Right renal cortex interstitium (tissue), 3 donors: Measurements from ENCODE around the gene PLEKHG4. TPM values are rescaled to one million over a fixed set of nuclear protein-coding genes. Genes with fewer than 3 reads are reported as not detected.

Experiments used
- DNase-seq, 3 donors: peaks; one replicate each; pipeline ENCODE4 v3.0.0-alpha.2; 2013; ENCODE audit warnings: low read depth in 3 of 3, low spot score in 2 of 3
- polyA plus RNA-seq, 3 donors: library from polyadenylated mRNA; unstranded; fragments of 120-200 nt; gene quantifications; one replicate each; pipeline ENCODE4 v1.2.1, GENCODE V29; 2013; ENCODE audit not compliant: insufficient read length in 3 of 3

Gene PLEKHG4, protein sequence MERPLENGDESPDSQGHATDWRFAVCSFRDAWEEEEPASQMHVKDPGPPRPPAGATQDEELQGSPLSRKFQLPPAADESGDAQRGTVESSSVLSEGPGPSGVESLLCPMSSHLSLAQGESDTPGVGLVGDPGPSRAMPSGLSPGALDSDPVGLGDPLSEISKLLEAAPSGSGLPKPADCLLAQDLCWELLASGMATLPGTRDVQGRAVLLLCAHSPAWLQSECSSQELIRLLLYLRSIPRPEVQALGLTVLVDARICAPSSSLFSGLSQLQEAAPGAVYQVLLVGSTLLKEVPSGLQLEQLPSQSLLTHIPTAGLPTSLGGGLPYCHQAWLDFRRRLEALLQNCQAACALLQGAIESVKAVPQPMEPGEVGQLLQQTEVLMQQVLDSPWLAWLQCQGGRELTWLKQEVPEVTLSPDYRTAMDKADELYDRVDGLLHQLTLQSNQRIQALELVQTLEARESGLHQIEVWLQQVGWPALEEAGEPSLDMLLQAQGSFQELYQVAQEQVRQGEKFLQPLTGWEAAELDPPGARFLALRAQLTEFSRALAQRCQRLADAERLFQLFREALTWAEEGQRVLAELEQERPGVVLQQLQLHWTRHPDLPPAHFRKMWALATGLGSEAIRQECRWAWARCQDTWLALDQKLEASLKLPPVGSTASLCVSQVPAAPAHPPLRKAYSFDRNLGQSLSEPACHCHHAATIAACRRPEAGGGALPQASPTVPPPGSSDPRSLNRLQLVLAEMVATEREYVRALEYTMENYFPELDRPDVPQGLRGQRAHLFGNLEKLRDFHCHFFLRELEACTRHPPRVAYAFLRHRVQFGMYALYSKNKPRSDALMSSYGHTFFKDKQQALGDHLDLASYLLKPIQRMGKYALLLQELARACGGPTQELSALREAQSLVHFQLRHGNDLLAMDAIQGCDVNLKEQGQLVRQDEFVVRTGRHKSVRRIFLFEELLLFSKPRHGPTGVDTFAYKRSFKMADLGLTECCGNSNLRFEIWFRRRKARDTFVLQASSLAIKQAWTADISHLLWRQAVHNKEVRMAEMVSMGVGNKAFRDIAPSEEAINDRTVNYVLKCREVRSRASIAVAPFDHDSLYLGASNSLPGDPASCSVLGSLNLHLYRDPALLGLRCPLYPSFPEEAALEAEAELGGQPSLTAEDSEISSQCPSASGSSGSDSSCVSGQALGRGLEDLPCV
- 10 to 100 TPM; 13.4 to 14.3 (median 13.8) TPM for polyA plus RNA-seq

DNA sequence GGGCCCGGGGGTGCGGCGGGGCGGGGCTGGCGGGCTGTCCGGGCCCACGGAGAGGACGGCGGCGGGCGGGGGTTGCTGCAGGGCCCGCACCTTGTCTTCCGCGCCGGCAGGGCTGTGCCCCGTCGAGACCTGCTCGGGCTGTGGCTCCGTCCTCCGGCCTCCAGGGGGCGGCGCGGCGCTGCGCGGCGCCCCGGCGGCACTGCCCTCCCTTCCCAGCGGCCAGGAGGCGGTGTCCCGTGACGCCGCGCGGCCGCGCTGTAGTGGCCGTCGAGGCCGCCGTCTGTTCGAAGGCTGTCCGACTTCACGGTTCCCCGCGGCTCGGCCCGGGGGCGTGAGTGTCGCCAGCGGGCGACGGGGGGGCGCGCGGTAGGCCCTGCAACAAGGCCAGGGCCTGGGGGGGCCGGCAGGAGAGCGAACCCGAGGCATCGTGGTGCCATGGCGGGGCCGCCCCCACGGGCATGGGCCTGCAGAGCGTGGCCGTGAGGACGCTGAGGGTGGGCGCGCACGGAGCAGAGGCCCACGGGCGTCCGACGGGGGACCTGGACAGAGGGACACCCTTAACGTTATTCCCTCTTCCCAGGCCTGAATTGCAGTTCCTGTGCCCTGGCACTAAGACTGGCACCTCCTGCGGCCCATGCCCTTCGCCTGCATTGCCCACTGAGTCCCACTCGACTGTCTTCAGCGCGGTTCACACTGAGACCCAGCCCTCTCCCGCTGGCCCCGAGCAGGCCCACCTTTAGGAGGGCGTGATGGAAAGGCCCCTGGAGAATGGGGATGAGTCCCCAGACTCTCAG is at the start of gene PLEKHG4:
Gene PLEKHG4, plus strand, starts transcription at position 237 of the 794 bp plus-strand sequence. Its CDS starts 513 bp downstream, at position 750.
- DNase-seq, result peak; percentile 31 to 73 (median 62)

GRCh38 chr16:67229906-67230808 is 49.2 kb upstream of the PLEKHG4 start:
- DNase-seq, result no peak

GRCh38 chr16:67230809-67231660 is 48.3 kb upstream of the PLEKHG4 start:
- DNase-seq, result no peak

DNA sequence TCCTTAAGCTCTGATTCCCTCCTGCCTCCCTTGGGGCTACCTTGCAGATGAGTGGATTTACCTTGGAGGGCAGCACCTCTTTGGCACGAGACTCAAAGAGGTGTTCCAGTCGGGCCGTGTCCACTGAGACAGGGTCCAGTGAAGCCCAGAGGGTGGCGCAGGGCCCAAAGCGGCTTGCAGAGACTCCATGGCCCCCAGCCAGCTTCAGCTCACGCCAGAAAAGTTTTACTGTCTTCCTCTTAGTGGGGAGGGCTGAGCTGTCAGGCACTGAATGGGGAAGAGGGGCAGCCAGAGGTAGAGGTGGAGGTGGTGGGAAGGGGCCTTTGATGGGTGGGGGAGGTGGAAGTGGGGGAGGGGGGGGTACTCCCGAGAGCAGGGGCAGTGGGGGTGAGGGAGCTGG is 45.7 kb upstream of the PLEKHG4 start:
- DNase-seq, result no peak

- DNase-seq, result no peak
Observed at GRCh38 chr16:67234180-67234597, 45.1 kb upstream of the PLEKHG4 start.

- DNase-seq, result no peak
Observed at GRCh38 chr16:67235816-67236562, 43.3 kb upstream of the PLEKHG4 start.

DNA sequence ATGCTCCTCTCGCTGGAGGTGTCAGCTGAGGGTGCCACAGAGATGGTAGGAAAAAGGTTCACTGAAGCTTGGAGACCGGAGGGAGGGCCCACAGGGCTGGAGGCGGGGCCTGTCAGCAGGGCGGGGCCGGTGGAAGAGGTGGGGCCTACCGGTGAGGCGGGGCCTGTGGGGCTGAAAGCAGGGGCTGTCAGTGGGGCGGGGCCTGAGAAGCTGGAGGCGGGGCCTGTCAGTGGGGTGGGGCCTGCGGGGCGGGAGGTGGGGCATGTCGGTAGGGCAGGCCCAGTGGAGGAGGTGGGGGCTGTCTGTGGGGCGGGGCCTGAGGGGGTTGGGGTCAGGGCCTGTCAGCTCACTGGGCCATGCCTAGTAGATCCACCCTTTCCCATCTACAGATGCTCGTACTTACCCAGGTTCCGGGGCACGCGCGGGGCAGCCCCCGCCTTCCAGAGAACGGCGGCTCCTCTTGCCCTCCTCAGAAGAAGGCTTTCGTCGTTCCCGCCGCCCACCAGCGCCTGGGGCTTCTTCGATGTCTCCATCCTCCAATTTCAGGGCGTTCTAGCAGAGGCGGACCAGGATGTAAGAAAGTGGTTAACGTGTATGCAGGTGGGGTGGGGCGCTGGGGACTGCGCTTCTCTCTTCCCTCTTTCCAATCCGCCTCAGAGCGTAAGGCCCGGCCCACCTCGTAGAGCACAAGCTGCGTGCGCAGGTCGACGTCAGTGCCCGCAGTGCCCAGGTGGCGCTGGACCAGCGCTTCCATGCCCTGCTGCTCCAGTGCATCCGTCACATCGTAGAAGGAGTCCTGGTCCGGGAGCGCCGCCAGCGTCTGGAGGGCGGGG is 42.6 kb upstream of the PLEKHG4 start:
- no peak for DNase-seq

DNA sequence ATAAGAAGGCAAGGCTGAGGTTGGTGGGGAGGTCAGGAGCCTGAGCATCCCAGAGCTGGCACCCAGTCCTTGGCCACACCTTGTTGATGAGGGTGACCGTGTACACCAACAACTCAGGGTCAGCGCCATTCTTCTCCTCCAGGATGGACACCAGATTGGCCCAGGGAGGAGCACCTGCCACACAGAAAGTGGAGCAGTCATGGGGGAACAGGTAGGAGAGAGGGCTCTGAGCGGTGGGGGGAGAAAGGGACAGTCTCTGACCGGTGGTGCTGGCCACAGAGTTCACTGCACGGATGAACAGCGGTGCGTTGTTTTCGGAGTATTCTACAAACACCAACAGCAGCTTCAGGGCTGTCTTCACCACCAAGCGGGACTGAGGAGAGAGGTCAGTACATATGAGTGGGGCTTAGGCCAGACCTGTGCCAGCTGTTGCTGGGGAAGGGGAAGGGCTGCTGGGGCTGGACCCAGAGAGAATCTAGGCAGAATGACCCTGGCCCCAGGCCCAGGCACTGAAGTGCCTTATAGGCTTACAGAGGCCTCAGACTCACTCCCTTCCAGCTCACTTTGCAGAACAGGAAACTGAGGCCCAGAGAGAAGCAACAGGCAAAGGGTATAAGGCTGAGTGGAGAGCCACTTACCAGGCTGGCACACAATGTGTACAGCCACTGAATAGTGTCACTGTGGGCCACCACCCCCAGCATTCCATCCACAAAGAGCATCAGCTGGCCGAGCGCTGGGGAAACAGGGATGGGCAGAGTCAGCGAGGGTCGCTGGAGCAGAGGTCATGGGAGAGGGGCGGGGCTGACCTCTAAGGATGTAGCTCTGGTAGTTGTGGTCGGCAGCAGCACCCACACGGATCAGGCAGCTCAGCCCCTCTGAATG is 41.7 kb upstream of the PLEKHG4 start:
- no peak for DNase-seq

DNA sequence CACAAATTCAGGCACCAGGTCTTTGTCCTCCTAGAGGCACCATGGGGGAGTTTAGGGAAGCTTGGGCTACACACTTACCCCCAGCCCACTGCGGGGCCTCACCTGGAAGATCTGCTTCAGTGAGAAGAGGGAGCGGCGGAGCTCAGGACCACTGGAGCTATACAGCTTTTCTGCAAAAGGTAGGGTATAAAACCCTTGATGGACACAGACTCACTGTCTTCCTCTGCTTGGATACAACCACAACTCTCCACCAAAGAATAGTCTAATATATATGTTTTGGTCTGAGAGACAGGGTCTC is 41.1 kb upstream of the PLEKHG4 start:
- DNase-seq, result no peak

- DNase-seq, result no peak
Observed at GRCh38 chr16:67238806-67239470, 40.4 kb upstream of the PLEKHG4 start.

GRCh38 chr16:67240506-67240905 is 38.8 kb upstream of the PLEKHG4 start:
- no peak for DNase-seq

DNA sequence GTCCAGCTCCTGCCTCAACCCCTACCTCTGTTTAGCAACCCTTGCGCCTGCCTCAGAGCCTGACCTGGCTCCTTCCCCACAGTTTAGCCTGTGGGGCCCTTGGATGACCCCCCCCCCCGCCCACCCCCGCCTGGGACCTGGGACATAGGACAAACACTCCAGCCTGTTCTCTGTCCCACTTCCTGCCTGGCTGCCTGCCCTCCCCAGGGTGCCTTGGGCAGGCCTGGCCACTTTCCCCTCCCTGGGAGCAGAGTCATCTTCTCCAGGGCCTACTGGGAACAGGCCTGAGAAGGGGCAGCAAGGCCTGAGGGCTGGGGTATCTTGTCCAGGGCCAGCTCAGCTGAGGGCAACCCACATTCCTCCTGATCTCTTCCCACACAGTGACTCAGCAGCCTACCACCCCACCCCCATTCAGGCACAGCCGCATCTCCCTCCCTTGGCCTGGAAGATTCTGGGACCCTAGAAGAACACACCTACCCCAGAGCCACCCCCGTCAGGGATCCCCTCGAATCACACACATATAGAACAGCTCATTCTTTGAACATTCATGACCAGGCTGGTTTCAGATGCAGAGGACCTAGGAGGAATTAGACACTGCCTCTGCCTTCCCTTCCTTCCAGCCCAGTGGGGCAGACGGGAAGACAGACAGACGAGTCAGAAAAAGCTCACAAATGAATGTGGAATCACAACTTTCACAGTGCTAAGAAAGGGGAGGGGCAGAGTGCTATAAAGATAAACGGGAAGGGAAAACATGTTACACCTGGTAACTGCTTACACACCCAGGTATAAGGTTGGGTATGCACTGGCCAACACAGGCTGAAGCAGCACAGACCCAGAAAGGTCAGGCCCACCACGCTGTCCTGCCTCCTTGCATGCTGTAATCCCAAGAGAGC is 38.1 kb upstream of the PLEKHG4 start:
- DNase-seq, result no peak

DNA sequence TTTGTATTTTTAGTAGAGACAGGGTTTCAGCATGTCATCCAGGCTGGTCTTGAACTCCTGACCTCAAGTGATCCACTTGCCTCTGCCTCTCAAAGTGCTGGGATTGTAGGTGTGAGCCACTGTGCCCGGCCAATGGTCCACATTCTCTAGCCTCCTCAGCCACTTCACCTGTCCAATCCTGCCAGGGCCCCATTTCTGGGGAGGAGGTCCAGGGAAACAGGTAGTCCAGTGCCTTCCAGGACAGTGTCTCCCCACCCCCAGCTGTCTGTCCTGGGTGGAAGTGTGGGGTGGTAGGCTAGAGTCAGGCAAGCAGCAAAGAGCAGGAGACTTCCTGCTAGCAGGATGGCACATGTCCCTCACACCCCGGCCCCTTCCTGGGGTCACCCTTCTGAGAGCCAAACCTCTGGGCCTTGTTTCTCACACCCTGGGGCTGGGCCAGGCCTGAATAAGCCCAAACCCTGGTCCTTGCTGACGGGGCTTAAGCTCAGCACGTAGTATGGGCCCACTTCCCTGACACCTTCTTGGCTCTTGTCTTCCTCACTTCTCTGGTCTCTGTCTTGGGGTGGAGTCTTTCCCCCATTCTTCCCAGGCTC is 37.1 kb upstream of the PLEKHG4 start:
- DNase-seq, result no peak

GRCh38 chr16:67243481-67243880 is 35.9 kb upstream of the PLEKHG4 start:
- DNase-seq, result no peak
